GM19023 (cell line): Measurements from ENCODE around the gene PRODH2.
"Not testable (repeated sequence)": the region's sequence is repeated elsewhere in the genome, so short reads cannot be mapped to it uniquely, and the experiment has no call there.

Experiments used
- ATAC-seq: cut with Tn5 transposase; IDR thresholded peaks from one replicate; pipeline ENCODE4 v1.9.1; 2021; ENCODE audit warnings: mild to moderate bottlenecking, moderate library complexity; ENCODE audit not compliant: unreplicated experiment

Gene PRODH2

GRCh38 chr19:35797663-35798062, 15.0 kb downstream of the PRODH2 start:
- ATAC-seq: no peak

- ATAC-seq: no peak
These were observed 15.8 kb downstream of the PRODH2 start for GRCh38 chr19:35796645-35797542.

GRCh38 chr19:35795564-35795963, 17.1 kb downstream of the PRODH2 start:
- not testable (repeated sequence) for ATAC-seq

DNA sequence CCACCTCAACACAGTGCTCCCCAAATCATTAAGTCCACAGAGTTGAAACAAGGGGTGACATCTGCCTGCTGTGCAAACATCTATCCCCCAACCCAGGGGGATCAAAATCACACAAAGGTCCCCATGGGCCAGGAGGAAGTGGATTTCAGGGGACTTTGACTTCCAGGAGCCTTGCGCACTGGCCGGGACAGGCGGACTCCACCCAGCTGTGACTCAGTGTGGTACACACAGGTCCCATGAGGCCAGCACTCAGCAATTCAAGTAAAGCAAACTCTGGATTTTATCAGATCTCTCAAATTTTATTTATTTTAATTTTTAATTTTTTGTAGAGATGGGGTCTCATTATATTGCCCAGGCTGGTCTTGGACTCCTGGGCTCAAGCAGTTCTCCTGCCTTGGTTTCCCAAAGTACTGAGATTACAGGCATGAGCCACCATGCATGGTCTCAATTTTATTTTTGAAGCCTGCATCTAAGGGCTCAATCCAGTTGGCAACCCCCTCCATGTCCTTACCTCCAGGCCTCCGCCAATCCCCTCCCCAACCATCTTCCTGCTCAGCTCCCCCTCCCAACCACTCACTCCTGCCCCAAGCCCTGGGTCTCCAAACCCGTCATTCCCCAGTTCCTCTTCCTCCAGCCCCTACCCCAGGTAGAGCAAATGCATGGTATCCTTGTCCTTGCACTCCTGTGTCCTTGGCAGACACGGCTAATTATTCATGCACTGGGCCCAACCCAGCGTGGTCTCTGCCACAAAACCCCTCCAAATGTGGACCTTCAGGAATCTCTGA, 19.1 kb downstream of the PRODH2 start:
- no peak for ATAC-seq

- no peak for ATAC-seq
These were observed 19.8 kb downstream of the PRODH2 start for GRCh38 chr19:35792888-35793287.

- no peak for ATAC-seq
These were observed 20.3 kb downstream of the PRODH2 start for GRCh38 chr19:35792312-35792711.

DNA sequence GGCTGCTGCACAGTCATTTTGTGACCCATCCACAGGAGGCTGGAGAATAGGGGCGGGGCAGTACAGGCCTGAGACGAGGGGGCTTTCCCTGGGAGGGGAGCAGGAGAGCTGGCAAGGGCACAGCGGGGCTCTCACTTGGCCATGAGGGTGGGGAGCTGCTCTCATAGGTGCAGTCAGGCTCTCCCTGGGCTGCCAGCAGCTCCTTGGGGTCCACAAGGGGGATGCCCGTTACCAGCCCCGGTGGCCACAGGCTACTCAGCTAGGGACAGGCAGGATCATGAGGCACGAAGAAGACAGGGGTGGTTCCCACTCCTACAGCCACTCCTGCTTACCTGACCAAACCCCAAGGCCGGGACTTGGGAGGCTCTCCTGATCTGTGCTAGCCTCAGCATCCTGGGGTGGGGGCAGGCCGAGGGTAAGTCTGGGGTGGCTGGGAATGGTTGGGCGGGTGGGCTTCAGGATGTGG, 20.8 kb downstream of the PRODH2 start:
- ATAC-seq: no peak

GRCh38 chr19:35790981-35791813, 21.4 kb downstream of the PRODH2 start:
- no peak for ATAC-seq

- ATAC-seq: no peak
These were observed 22.4 kb downstream of the PRODH2 start for GRCh38 chr19:35789978-35790944.

GRCh38 chr19:35789195-35789977, 23.3 kb downstream of the PRODH2 start:
- ATAC-seq: no peak

- no peak for ATAC-seq
These were observed 24.3 kb downstream of the PRODH2 start for GRCh38 chr19:35788205-35788960.

DNA sequence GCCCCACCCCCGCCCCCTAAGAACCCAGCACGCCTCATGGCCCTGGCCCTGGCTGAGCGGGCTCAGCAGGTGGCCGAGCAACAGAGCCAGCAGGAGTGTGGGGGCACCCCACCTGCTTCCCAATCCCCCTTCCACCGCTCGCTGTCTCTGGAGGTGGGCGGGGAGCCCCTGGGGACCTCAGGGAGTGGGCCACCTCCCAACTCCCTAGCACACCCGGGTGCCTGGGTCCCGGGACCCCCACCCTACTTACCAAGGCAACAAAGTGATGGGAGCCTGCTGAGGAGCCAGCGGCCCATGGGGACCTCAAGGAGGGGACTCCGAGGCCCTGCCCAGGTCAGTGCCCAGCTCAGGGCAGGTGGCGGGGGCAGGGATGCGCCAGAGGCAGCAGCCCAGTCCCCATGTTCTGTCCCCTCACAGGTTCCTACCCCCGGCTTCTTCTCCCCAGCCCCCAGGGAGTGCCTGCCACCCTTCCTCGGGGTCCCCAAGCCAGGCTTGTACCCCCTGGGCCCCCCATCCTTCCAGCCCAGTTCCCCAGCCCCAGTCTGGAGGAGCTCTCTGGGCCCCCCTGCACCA, 25.3 kb downstream of the PRODH2 start:
- ATAC-seq: no peak

- ATAC-seq: no peak
These were observed 26.1 kb downstream of the PRODH2 start for GRCh38 chr19:35786299-35787160.

GRCh38 chr19:35785339-35785627, 27.4 kb downstream of the PRODH2 start:
- no peak for ATAC-seq

DNA sequence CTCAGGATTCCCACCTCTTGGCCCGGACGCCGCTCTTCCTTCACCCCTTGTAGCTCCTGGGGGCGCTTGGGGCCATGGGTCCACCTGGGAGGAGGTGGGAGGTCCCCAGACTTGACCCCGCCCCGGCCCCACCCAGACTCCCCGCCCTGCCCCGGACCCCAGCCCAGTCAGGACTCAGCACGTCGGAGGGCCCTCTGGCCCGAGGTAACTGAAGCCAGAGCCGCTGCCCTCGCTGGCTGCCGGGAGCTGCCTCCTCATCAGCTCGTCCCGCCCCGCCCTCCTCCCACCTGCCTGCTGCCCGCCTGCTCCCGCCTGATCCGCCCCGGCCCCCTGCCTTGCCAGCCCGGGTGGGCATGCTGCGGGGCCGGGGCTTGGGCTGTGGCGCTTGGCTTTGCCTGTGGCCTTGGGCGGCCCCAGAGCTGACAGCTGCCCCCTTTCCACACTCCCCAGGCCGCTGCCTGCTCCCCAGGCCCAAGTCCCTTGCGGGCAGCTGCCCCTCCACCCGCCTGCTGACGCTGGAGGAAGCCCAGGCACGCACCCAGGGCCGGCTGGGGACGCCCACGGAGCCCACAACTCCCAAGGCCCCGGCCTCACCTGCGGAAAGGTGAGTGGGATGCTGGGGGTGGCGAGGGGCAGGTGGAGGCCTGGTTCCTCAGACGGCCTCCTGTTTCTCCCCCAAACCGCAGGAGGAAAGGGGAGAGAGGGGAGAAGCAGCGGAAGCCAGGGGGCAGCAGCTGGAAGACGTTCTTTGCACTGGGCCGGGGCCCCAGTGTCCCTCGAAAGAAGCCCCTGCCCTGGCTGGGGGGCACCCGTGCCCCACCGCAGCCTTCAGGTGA, 27.9 kb downstream of the PRODH2 start:
- ATAC-seq: no peak
